Endothelial cell of umbilical vein (primary cell): ENCODE measurements around the gene DGCR6L. TPM values are rescaled to one million over a fixed set of nuclear protein-coding genes. Genes with fewer than 3 reads are reported as not detected.

Source experiments
- BruUV-seq: library from RNA; stranded (reverse); fragments of 400-500 nt; replicated peaks from 2 replicates; lab custom pipeline; 2021; lab: Mats Ljungman, UMichigan
- CTCF ChIA-PET: fragments of 300-600, 350-600 bp; sonication (Branson Sonifier 250); formaldehyde crosslinking; loops from one replicate; lab custom pipeline; 2021; ENCODE audit warnings: antibody characterized with exemption, inconsistent platforms; lab: Charles Lee
- POLR2A ChIA-PET: fragments of 300-600, 350-600 bp; sonication (Branson Sonifier 250); formaldehyde crosslinking; loops from one replicate; lab custom pipeline; 2021; ENCODE audit warnings: antibody characterized with exemption, inconsistent platforms; lab: Charles Lee
- DNase-seq: peaks from one replicate; pipeline ENCODE4 v3.0.0-alpha.2; 2011; ENCODE audit warnings: low read depth, low spot score
- FAIRE-seq: peaks from 2 replicates; lab custom pipeline; 2011; peaks lifted over from hg19 to GRCh38; lab: Jason Lieb, UNC
- H2AFZ ChIP-seq: 2 replicates; pipeline ENCODE4 v1.6.0; 2012; ENCODE audit warnings: low read depth, low read length, control low read depth, inconsistent platforms
- H3K27ac ChIP-seq: 2 replicates; pipeline ENCODE4 v1.5.1; 2011; ENCODE audit warnings: low read depth, mild to moderate bottlenecking, control low read depth, low read length, moderate library complexity; ENCODE audit not compliant: insufficient read depth
- H3K27me3 ChIP-seq, 2 experiments: 2 replicates each; pipeline versions ENCODE4 v1.6.0 to v1.6.1; 2011; ENCODE audit warnings: low read length in 2 of 2, mixed read lengths in 1 of 2; ENCODE audit not compliant: control insufficient read depth in 2 of 2, insufficient read depth in 2 of 2
- H3K36me3 ChIP-seq, 2 experiments: 2 replicates in 1 of 2; 3 replicates in 1 of 2; pipeline ENCODE4 v1.5.1; 2011; ENCODE audit warnings: low read length in 2 of 2, mild to moderate bottlenecking in 1 of 2, moderate library complexity in 1 of 2; ENCODE audit not compliant: control insufficient read depth in 2 of 2, insufficient read depth in 2 of 2; ENCODE audit errors: extremely low read depth in 1 of 2
- H3K4me1 ChIP-seq: 3 replicates; pipeline ENCODE4 v1.5.1; 2011; ENCODE audit warnings: mild to moderate bottlenecking, low read length; ENCODE audit not compliant: control insufficient read depth, insufficient read depth; ENCODE audit errors: extremely low read depth
- H3K4me2 ChIP-seq: 2 replicates; pipeline ENCODE4 v1.6.1; 2011; ENCODE audit warnings: low read length, control low read depth, mixed read lengths; ENCODE audit not compliant: insufficient read depth
- H3K4me3 ChIP-seq, 3 experiments: fragments of 200-600 bp in 1 of 3; sonication (generic), shearing (Covaris generic) in 1 of 3; replicated peaks in 1 of 3; 2 replicates each; pipeline ENCODE4 v1.5.1; 2011 to 2016; ENCODE audit warnings: control low read depth in 3 of 3, low read length in 3 of 3, mild to moderate bottlenecking in 2 of 3, inconsistent platforms in 1 of 3, low read depth in 1 of 3, moderate library complexity in 1 of 3; ENCODE audit not compliant: insufficient read depth in 1 of 3
- H3K79me2 ChIP-seq: 2 replicates; pipeline ENCODE4 v1.6.0; 2012; ENCODE audit warnings: low read length, inconsistent platforms; ENCODE audit not compliant: control insufficient read depth, insufficient read depth
- H3K9ac ChIP-seq: replicated peaks from 2 replicates; pipeline ENCODE3; 2011; ENCODE audit warnings: low read length, control low read depth; ENCODE audit not compliant: insufficient read depth; ENCODE audit errors: extremely low read depth
- H3K9me1 ChIP-seq: replicated peaks from 3 replicates; pipeline ENCODE4 v1.6.0; 2011; ENCODE audit warnings: mild to moderate bottlenecking, low read length; ENCODE audit not compliant: control insufficient read depth, insufficient read depth; ENCODE audit errors: extremely low read depth
- H3K9me3 ChIP-seq: replicated peaks from 2 replicates; pipeline ENCODE4 v1.5.1; 2012; ENCODE audit warnings: low read length, inconsistent platforms; ENCODE audit not compliant: control insufficient read depth, insufficient read depth
- H4K20me1 ChIP-seq: replicated peaks from 2 replicates; pipeline ENCODE3; 2011; ENCODE audit warnings: mild to moderate bottlenecking, low read length; ENCODE audit not compliant: control insufficient read depth, insufficient read depth; ENCODE audit errors: extremely low read depth
- CTCF ChIP-seq, 2 donors: IDR thresholded peaks; 1 replicate in 1 of 2; 2 replicates in 1 of 2; pipeline ENCODE4 v1.5.1; 2011; ENCODE audit warnings: low read length in 2 of 2, mild to moderate bottlenecking in 2 of 2, moderate library complexity in 2 of 2, control low read depth in 1 of 2, inconsistent platforms in 1 of 2, low read depth in 1 of 2; ENCODE audit not compliant: insufficient read depth in 1 of 2; ENCODE audit errors: extremely low read depth in 1 of 2
- EZH2 ChIP-seq: IDR thresholded peaks from 2 replicates; pipeline ENCODE4 v1.6.1; 2012; ENCODE audit warnings: borderline replicate concordance, low read depth, mild to moderate bottlenecking, moderate library complexity, low read length, inconsistent platforms; ENCODE audit not compliant: severe bottlenecking
- FOS ChIP-seq: IDR thresholded peaks from 2 replicates; pipeline ENCODE4 v1.6.1; 2011; ENCODE audit warnings: mild to moderate bottlenecking, low read length, moderate library complexity, borderline replicate concordance; ENCODE audit not compliant: insufficient read depth
- GATA2 ChIP-seq: IDR thresholded peaks from 2 replicates; pipeline ENCODE4 v1.7.0; 2011; ENCODE audit warnings: low read depth, mild to moderate bottlenecking, moderate library complexity, mixed read lengths, low read length; ENCODE audit not compliant: insufficient read length, insufficient read depth
- JUN ChIP-seq: IDR thresholded peaks from 2 replicates; pipeline ENCODE4 v1.6.1; 2011; ENCODE audit warnings: borderline replicate concordance, low read depth; ENCODE audit not compliant: insufficient read length, insufficient read depth
- MAX ChIP-seq: IDR thresholded peaks from 2 replicates; pipeline ENCODE4 v1.6.1; 2011; ENCODE audit not compliant: insufficient read depth, insufficient read length
- MYC ChIP-seq: IDR thresholded peaks from one replicate; pipeline ENCODE4 v1.6.1; 2011; ENCODE audit warnings: mild to moderate bottlenecking, low read depth, low read length
- POLR2A ChIP-seq: IDR thresholded peaks from 2 replicates; pipeline ENCODE4 v1.6.1; 2012; ENCODE audit warnings: low read depth, mild to moderate bottlenecking, control low read depth, low read length
- POLR2AphosphoS5 ChIP-seq: IDR thresholded peaks from 2 replicates; pipeline ENCODE4 v1.6.1; 2012; ENCODE audit warnings: low read depth, mild to moderate bottlenecking, control low read depth, low read length, moderate library complexity; ENCODE audit not compliant: insufficient read depth
- dilution Hi-C: fragments of 300-500 bp; cut with MboI; formaldehyde crosslinking; loops from one replicate; pipeline ENCODE4 v1.15.0; 2019; ENCODE audit warnings: low sequenced_read_pairs; ENCODE audit not compliant: extremely low pct_ligation_motif_present
- intact Hi-C: fragments of 100-400 bp; cut with micrococcal nuclease; formaldehyde crosslinking; loops from one replicate; pipeline ENCODE4 v1.10.0; 2022
- polyA plus RNA-seq, 4 experiments: library from polyadenylated mRNA; depleted of rRNA in 3 of 4; stranded (reverse) in 3 of 4; unstranded in 1 of 4; fragments of >200 nt; gene quantifications; 2 replicates each; pipeline versions ENCODE4 v1.2.1 to v1.2.3, GENCODE V29; 2011 to 2012; ENCODE audit warnings: missing spikeins in 1 of 4
- total RNA-seq: library from RNA; stranded (reverse); gene quantifications from 2 replicates; pipeline ENCODE4 v1.2.3, GENCODE V29; 2021

The DGCR6L gene
- total and polyA plus RNA-seq, 2 donors (not counting 3 experiments of a cell fraction or from before 2014, with no cell fraction given): 38.0 to 67.5 TPM

GRCh38 chr22:20291604-20292063 is 28.2 kb downstream of the DGCR6L start:
- DNase-seq: no peak
- ChIA-PET CTCF (interaction anchor here (3.7 kb wide), 1 partner anchor 135 kb away, joined by 25 read pairs; no protein-coding TSS in a partner anchor), POLR2A (no interaction called here)
- Histone ChIP-seq H3K9me3 (no peaks in the 10 kb centered on the region), H3K9ac (no peak overlapping the region), H2AFZ (no peak overlapping the region), H3K4me3 (no peak overlapping the region), H3K27me3 (peaks cover 0 to 5% of the 10 kb centered on the region in 2 experiments), H3K27ac (no peak overlapping the region), H3K4me2 (no peak overlapping the region), H3K36me3 (no peaks in the 10 kb centered on the region), H3K9me1 (no peaks in the 10 kb centered on the region), H3K79me2 (no peaks in the 10 kb centered on the region), H3K4me1 (no peaks in the 10 kb centered on the region), H4K20me1 (no peaks in the 10 kb centered on the region)
- TF ChIP-seq EZH2 (no peak), FOS (no peak)
- FAIRE-seq: no peak
- dilution Hi-C loops (no loop called here), intact Hi-C loops (no loop called here)
- BruUV-seq: no TSS peak

DNA sequence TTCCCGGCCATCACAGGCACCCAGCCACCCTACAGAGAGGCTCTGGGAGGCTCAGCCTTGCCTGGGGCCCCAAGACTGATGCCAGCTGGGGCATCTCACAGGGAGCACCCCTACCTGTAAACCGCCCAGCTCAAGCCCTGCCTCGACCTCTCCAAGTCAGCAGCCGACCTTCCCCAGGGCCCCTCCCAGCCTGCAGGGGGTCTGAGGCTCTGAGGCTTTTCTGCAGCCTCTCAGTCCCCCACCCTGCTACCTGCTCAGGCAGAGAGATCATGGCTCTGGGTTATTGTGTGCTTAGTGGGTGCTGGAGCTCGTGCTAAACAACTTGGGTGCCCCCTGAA is 28.6 kb downstream of the DGCR6L start:
- Histone ChIP-seq H3K9me3 (no peaks in the 10 kb centered on the region), H3K9me1 (no peaks in the 10 kb centered on the region), H3K27me3 (peaks cover 0 to 5% of the 10 kb centered on the region in 2 experiments), H3K4me2 (no peak overlapping the region), H3K79me2 (no peaks in the 10 kb centered on the region), H3K4me1 (no peaks in the 10 kb centered on the region), H2AFZ (no peak overlapping the region), H3K27ac (no peak overlapping the region), H3K9ac (no peak overlapping the region), H4K20me1 (no peaks in the 10 kb centered on the region), H3K36me3 (no peaks in the 10 kb centered on the region), H3K4me3 (no peak overlapping the region)
- no TSS peak for BruUV-seq
- ChIA-PET POLR2A (no interaction called here), CTCF (interaction anchor here (3.7 kb wide), 1 partner anchor 135 kb away, joined by 25 read pairs; no protein-coding TSS in a partner anchor)
- DNase-seq: no peak
- no peak for FAIRE-seq
- no peak for TF ChIP-seq MYC
- TF ChIP-seq JUN: no peak
- TF ChIP-seq MAX: no peak
- no peak for TF ChIP-seq GATA2
- TF ChIP-seq POLR2A: no peak
- TF ChIP-seq POLR2AphosphoS5: no peak
- TF ChIP-seq FOS: no peak
- TF ChIP-seq EZH2: no peak
- TF ChIP-seq CTCF (IDR thresholded peaks at IDR 0.05; ENCODE audit: extremely low read depth in 1 of 2, insufficient read depth in 1 of 2, low read depth in 1 of 2, low read length in 2 of 2): no peak
- intact Hi-C loops: no loop called here
- dilution Hi-C loops: no loop called here
